Stimulated activated CD8-positive, alpha-beta memory T cell treated with anti-CD3 and anti-CD28 coated beads, Interleukin-15, amount 100 ng/mL, for 48 hours (primary cell): Measurements from ENCODE around the gene FCHSD1.
"Not testable (repeated sequence)": the region's sequence is repeated elsewhere in the genome, so short reads cannot be mapped to it uniquely, and the experiment has no call there.

Experiments
- DNase-seq, 2 donors: peaks; one replicate each; pipeline ENCODE4 v3.0.0-alpha.2; 2020; ENCODE audit warnings: low read depth in 2 of 2

The FCHSD1 gene

GRCh38 chr5:141617682-141618029 lies 33.6 kb downstream of the FCHSD1 start:
- DNase-seq = no peak

- no peak for DNase-seq
Observed at GRCh38 chr5:141617128-141617527, 34.1 kb downstream of the FCHSD1 start.

- no peak for DNase-seq
Observed at GRCh38 chr5:141615991-141616720, 35.1 kb downstream of the FCHSD1 start.

GRCh38 chr5:141613344-141613743 lies 37.9 kb downstream of the FCHSD1 start:
- no peak for DNase-seq

GRCh38 chr5:141611289-141611688 lies 39.9 kb downstream of the FCHSD1 start:
- DNase-seq = no peak

GRCh38 chr5:141609921-141610320 lies 41.3 kb downstream of the FCHSD1 start:
- not testable (repeated sequence) for DNase-seq

GRCh38 chr5:141609044-141609443 lies 42.2 kb downstream of the FCHSD1 start:
- DNase-seq = no peak

GRCh38 chr5:141608557-141608956 lies 42.7 kb downstream of the FCHSD1 start:
- no peak for DNase-seq

- no peak for DNase-seq
Observed at GRCh38 chr5:141608046-141608445, 43.2 kb downstream of the FCHSD1 start.

- DNase-seq = peak; percentile 47 to 50
Observed at GRCh38 chr5:141605523-141606277, 45.5 kb downstream of the FCHSD1 start.

GRCh38 chr5:141603923-141604717 lies 47.1 kb downstream of the FCHSD1 start:
- peak in 1 of 2 donors; percentile 15 for DNase-seq

GRCh38 chr5:141602606-141603005 lies 48.6 kb downstream of the FCHSD1 start:
- DNase-seq = no peak

GRCh38 chr5:141598391-141599345 lies 52.5 kb downstream of the FCHSD1 start:
- no peak for DNase-seq

- no peak for DNase-seq
Observed at GRCh38 chr5:141597814-141598213, 53.4 kb downstream of the FCHSD1 start.

GRCh38 chr5:141597394-141597793 lies 53.8 kb downstream of the FCHSD1 start:
- DNase-seq = no peak

GRCh38 chr5:141596867-141597266 lies 54.4 kb downstream of the FCHSD1 start:
- no peak for DNase-seq

- DNase-seq = no peak
Observed at GRCh38 chr5:141590127-141590526, 61.1 kb downstream of the FCHSD1 start.
